Caco-2 (cell line): ENCODE data around the gene GPAM. TPM values are rescaled to one million over a fixed set of nuclear protein-coding genes. Genes with fewer than 3 reads are reported as not detected.

Experiments
- BruUV-seq: library from RNA; stranded (reverse); fragments of 400-500 nt; replicated peaks from 2 replicates; lab custom pipeline; 2021; lab: Mats Ljungman, UMichigan
- CTCF ChIA-PET: fragments of 300-600 bp; sonication (Branson Sonifier 250); formaldehyde crosslinking; loops from one replicate; lab custom pipeline; 2022; ENCODE audit warnings: antibody characterized with exemption; lab: Charles Lee
- POLR2A ChIA-PET: fragments of 300-600 bp; sonication (Branson Sonifier 250); formaldehyde crosslinking; loops from one replicate; lab custom pipeline; 2022; ENCODE audit warnings: antibody characterized with exemption; lab: Charles Lee
- DNase-seq, 2 experiments: peaks; one replicate each; pipeline versions ENCODE4 v3.0.0 to v3.0.0-alpha.2; 2020 to 2022
- H3K27me3 ChIP-seq: replicated peaks from 2 replicates; pipeline ENCODE4 v1.6.0; 2011; ENCODE audit warnings: low read length; ENCODE audit not compliant: control insufficient read depth, insufficient read depth
- H3K36me3 ChIP-seq: 2 replicates; pipeline ENCODE4 v1.5.1; 2011; ENCODE audit warnings: low read length; ENCODE audit not compliant: control insufficient read depth, insufficient read depth
- H3K4me1 ChIP-seq: fragments of 250-450 bp; sonication (Bioruptor Pico); 2 replicates; pipeline ENCODE4 v1.5.1; 2020; ENCODE audit warnings: mild to moderate bottlenecking
- H3K4me3 ChIP-seq: 2 replicates; pipeline ENCODE4 v1.5.1; 2011; ENCODE audit warnings: low read depth, mild to moderate bottlenecking, control low read depth, low read length
- H3K9me3 ChIP-seq: fragments of 250-450 bp; sonication (Bioruptor Pico); 2 replicates; pipeline ENCODE4 v1.5.1; 2020; ENCODE audit warnings: mild to moderate bottlenecking, moderate library complexity
- H3K27ac Mint-ChIP-seq: one replicate; pipeline ENCODE4 v1.8.0; 2022; ENCODE audit warnings: mixed read lengths; ENCODE audit not compliant: unreplicated experiment
- H3K27me3 Mint-ChIP-seq: one replicate; pipeline ENCODE4 v1.8.0; 2022; ENCODE audit warnings: mixed read lengths; ENCODE audit not compliant: insufficient read depth, unreplicated experiment
- H3K36me3 Mint-ChIP-seq: one replicate; pipeline ENCODE4 v1.8.0; 2022; ENCODE audit warnings: mild to moderate bottlenecking, mixed read lengths; ENCODE audit not compliant: insufficient read depth, unreplicated experiment
- H3K4me1 Mint-ChIP-seq: one replicate; pipeline ENCODE4 v1.8.0; 2022; ENCODE audit warnings: low read depth, mixed read lengths; ENCODE audit not compliant: unreplicated experiment
- H3K4me3 Mint-ChIP-seq: one replicate; pipeline ENCODE4 v1.8.0; 2022; ENCODE audit warnings: mild to moderate bottlenecking, moderate library complexity, mixed read lengths; ENCODE audit not compliant: unreplicated experiment
- H3K9me3 Mint-ChIP-seq: one replicate; pipeline ENCODE4 v1.8.0; 2022; ENCODE audit warnings: mixed read lengths; ENCODE audit not compliant: unreplicated experiment
- CTCF ChIP-seq, 2 experiments: fragments of 200-600 bp in 1 of 2; IDR thresholded peaks; 1 replicate in 1 of 2; 2 replicates in 1 of 2; pipeline versions ENCODE4 v1.5.1 to v1.8.0; 2011 to 2022; ENCODE audit warnings: antibody characterized with exemption in 1 of 2, control low read depth in 1 of 2, inconsistent platforms in 1 of 2, low read depth in 1 of 2, low read length in 1 of 2, mild to moderate bottlenecking in 1 of 2, moderate library complexity in 1 of 2; ENCODE audit not compliant: insufficient read depth in 1 of 2, severe bottlenecking in 1 of 2, unreplicated experiment in 1 of 2
- intact Hi-C: fragments of 100-400 bp; cut with micrococcal nuclease; formaldehyde crosslinking; loops from one replicate; pipeline ENCODE4 v1.10.0; 2022; ENCODE audit not compliant: unreplicated experiment
- total RNA-seq: library from RNA; stranded (reverse); gene quantifications from 2 replicates; pipeline ENCODE4 v1.2.3, GENCODE V29; 2022

Gene GPAM
- total RNA-seq, 1 experiment from 2014 or later: 44.4 TPM

GRCh38 chr10:112161757-112162518, 21.6 kb downstream of the GPAM start:
- peak overlapping the region; percentile 37 for H3K27ac Mint-ChIP-seq
- intact Hi-C loops: loop anchor here (5.0 kb wide), 1 partner anchor 145 kb away; no protein-coding TSS in a partner anchor
- no peaks in the 10 kb centered on the region for H3K27me3 Mint-ChIP-seq

GRCh38 chr10:112160834-112161233, 22.7 kb downstream of the GPAM start:
- intact Hi-C loops: loop anchor here (5.0 kb wide), 1 partner anchor 146 kb away; no protein-coding TSS in a partner anchor
- Mint-ChIP-seq H3K27me3 (no peaks in the 10 kb centered on the region), H3K27ac (no peak overlapping the region), H3K4me1 (no peaks in the 10 kb centered on the region), H3K4me3 (no peak overlapping the region), H3K36me3 (peaks cover 81% of the 10 kb centered on the region), H3K9me3 (no peaks in the 10 kb centered on the region)
- TF ChIP-seq CTCF (IDR thresholded peaks at IDR 0.05; ENCODE audit: insufficient read depth in 1 of 2, low read depth in 1 of 2, low read length in 1 of 2, severe bottlenecking in 1 of 2, unreplicated experiment in 1 of 2): no peak
- DNase-seq: no peak
- CTCF ChIA-PET: interaction anchor here (2.7 kb wide), 1 partner anchor 147 kb away, joined by 13 read pairs; no protein-coding TSS in a partner anchor
- H3K9me3 ChIP-seq: no peaks in the 10 kb centered on the region
- 0 out of 2 replicates have a peak, but pooled peaks cover 5% of the 10 kb centered on the region for H3K4me1 ChIP-seq
- BruUV-seq: no TSS peak
- no peak overlapping the region for H3K4me3 ChIP-seq
- POLR2A ChIA-PET: no interaction called here
- no peaks in the 10 kb centered on the region for H3K27me3 ChIP-seq
- H3K36me3 ChIP-seq: peaks cover 4% of the 10 kb centered on the region; the same call in 1 of the 2 replicates

More at GRCh38 chr10:112161757-112162518, 21.6 kb downstream of the GPAM start:
- peaks cover 4% of the 10 kb centered on the region; the same call in 1 of the 2 replicates for H3K36me3 ChIP-seq
- no TSS peak for BruUV-seq
- H3K27me3 ChIP-seq: no peaks in the 10 kb centered on the region
- ChIA-PET CTCF (interaction anchor here (2.7 kb wide), 1 partner anchor 146 kb away, joined by 13 read pairs; no protein-coding TSS in a partner anchor), POLR2A (no interaction called here)
- no peak overlapping the region for H3K4me3 ChIP-seq
- H3K4me3 Mint-ChIP-seq: no peak overlapping the region
- H3K36me3 Mint-ChIP-seq: peaks cover 80% of the 10 kb centered on the region
- H3K4me1 ChIP-seq: 0 out of 2 replicates have a peak, but pooled peaks cover 5% of the 10 kb centered on the region
- no peaks in the 10 kb centered on the region for H3K9me3 ChIP-seq
- H3K4me1 Mint-ChIP-seq: no peaks in the 10 kb centered on the region
- TF ChIP-seq CTCF (IDR thresholded peaks at IDR 0.05; ENCODE audit: insufficient read depth in 1 of 2, low read depth in 1 of 2, low read length in 1 of 2, severe bottlenecking in 1 of 2, unreplicated experiment in 1 of 2): no peak
- DNase-seq: no peak
- no peaks in the 10 kb centered on the region for H3K9me3 Mint-ChIP-seq

- Mint-ChIP-seq H3K27me3 (no peaks in the 10 kb centered on the region), H3K36me3 (peaks cover 82% of the 10 kb centered on the region), H3K4me3 (no peak overlapping the region), H3K27ac (no peak overlapping the region), H3K4me1 (no peaks in the 10 kb centered on the region), H3K9me3 (no peaks in the 10 kb centered on the region)
- ChIA-PET CTCF (interaction anchor here (1.0 kb wide), 1 partner anchor 22 kb away, joined by 3 read pairs; no protein-coding TSS in a partner anchor), POLR2A (no interaction called here)
- no peak for DNase-seq
- no TSS peak for BruUV-seq
- intact Hi-C loops: no loop called here
- Histone ChIP-seq H3K9me3 (no peaks in the 10 kb centered on the region), H3K27me3 (no peaks in the 10 kb centered on the region), H3K4me3 (no peak overlapping the region), H3K4me1 (0 out of 2 replicates have a peak, but pooled peaks cover 5% of the 10 kb centered on the region), H3K36me3 (peaks cover 3% of the 10 kb centered on the region; the same call in 1 of the 2 replicates)
- TF ChIP-seq CTCF (IDR thresholded peaks at IDR 0.05; ENCODE audit: insufficient read depth in 1 of 2, low read depth in 1 of 2, low read length in 1 of 2, severe bottlenecking in 1 of 2, unreplicated experiment in 1 of 2): no peak
Observed at GRCh38 chr10:112159469-112159868, 24.1 kb downstream of the GPAM start.
